Right atrium auricular region (tissue), 2 donors: ENCODE data around the gene ALOX15. TPM values are rescaled to one million over a fixed set of nuclear protein-coding genes. Genes with fewer than 3 reads are reported as not detected.

Experiments used
- DNase-seq: peaks from one replicate; pipeline ENCODE4 v3.0.0-alpha.2; 2019; ENCODE audit warnings: low spot score
- H3K27ac ChIP-seq, 2 donors: fragments of 200-600 bp; sonication (generic); 1 replicate in 1 of 2; 2 replicates in 1 of 2; pipeline ENCODE4 v1.5.1; 2016 to 2019
- H3K27me3 ChIP-seq, 2 donors: fragments of 200-600 bp; sonication (generic); one replicate each; pipeline versions ENCODE4 v1.5.1 to v1.6.0; 2017 to 2019
- H3K36me3 ChIP-seq: fragments of 200-600 bp; sonication (generic); one replicate; pipeline ENCODE4 v1.5.1; 2016
- H3K4me1 ChIP-seq, 2 donors: fragments of 200-600 bp; sonication (generic); one replicate each; pipeline versions ENCODE4 v1.5.1 to v1.6.0; 2017 to 2019
- H3K4me3 ChIP-seq, 2 donors: fragments of 200-600 bp; sonication (generic); 1 replicate in 1 of 2; 2 replicates in 1 of 2; pipeline ENCODE4 v1.5.1; 2017 to 2019; ENCODE audit warnings: mild to moderate bottlenecking in 1 of 2, moderate library complexity in 1 of 2
- H3K9me3 ChIP-seq, 2 donors: fragments of 200-600 bp; sonication (generic); one replicate each; pipeline ENCODE4 v1.5.1; 2019
- total RNA-seq, 2 donors: library from RNA; depleted of rRNA; stranded (reverse); fragments of >200 nt; gene quantifications; one replicate each; pipeline ENCODE4 v1.1.0, GENCODE V29; 2016
- TF ChIP-seq, protein P1 (sequence below), 2 donors: fragments of 200-600 bp; sonication (generic); IDR thresholded peaks; one replicate each; pipeline ENCODE4 v1.5.1; 2019; ENCODE audit warnings: antibody characterized with exemption in 2 of 2

ALOX15 gene
- total RNA-seq, 2 donors from 2014 or later = 16.9 to 65.0 TPM

DNA sequence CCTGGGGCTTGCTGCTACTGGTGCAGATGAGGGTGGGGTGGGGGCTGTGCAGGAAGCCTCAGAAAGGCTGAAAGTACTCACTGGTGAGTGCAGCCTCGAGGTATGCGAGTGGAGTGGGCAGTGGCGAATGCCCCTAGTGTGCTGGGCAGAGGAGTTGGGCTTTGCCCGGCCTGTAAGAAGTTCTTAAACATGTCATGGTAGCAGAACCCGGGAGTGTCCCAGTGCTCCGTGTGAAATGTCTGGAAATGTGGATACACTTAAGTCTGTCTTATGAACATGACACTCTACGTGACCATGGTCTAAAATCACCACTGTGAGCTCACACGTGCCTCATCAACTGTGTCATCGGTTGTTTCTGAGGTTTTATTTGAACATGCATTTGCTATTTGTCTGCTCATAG lies 55.4 kb downstream of the ALOX15 start:
- Histone ChIP-seq H3K4me1 (peaks cover 0 to 57% of the 10 kb centered on the region in 2 donors), H3K27ac (peak overlapping the region in 1 of 2 donors; percentile 85), H3K36me3 (no peaks in the 10 kb centered on the region), H3K27me3 (no peaks in the 10 kb centered on the region), H3K9me3 (no peaks in the 10 kb centered on the region), H3K4me3 (peak overlapping the region in 1 of 2 donors; percentile 64)
- no peak for DNase-seq
- TF ChIP-seq, protein P1, sequence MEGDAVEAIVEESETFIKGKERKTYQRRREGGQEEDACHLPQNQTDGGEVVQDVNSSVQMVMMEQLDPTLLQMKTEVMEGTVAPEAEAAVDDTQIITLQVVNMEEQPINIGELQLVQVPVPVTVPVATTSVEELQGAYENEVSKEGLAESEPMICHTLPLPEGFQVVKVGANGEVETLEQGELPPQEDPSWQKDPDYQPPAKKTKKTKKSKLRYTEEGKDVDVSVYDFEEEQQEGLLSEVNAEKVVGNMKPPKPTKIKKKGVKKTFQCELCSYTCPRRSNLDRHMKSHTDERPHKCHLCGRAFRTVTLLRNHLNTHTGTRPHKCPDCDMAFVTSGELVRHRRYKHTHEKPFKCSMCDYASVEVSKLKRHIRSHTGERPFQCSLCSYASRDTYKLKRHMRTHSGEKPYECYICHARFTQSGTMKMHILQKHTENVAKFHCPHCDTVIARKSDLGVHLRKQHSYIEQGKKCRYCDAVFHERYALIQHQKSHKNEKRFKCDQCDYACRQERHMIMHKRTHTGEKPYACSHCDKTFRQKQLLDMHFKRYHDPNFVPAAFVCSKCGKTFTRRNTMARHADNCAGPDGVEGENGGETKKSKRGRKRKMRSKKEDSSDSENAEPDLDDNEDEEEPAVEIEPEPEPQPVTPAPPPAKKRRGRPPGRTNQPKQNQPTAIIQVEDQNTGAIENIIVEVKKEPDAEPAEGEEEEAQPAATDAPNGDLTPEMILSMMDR (IDR thresholded peaks at IDR 0.05) = no peak

- peak overlapping the region in 1 of 2 donors; percentile 85 for H3K27ac ChIP-seq
- H3K36me3 ChIP-seq = no peaks in the 10 kb centered on the region
- peaks cover 0 to 53% of the 10 kb centered on the region in 2 donors for H3K4me1 ChIP-seq
- no peaks in the 10 kb centered on the region for H3K9me3 ChIP-seq
- H3K27me3 ChIP-seq = no peaks in the 10 kb centered on the region
- no peak for DNase-seq
- H3K4me3 ChIP-seq = peak overlapping the region in 1 of 2 donors; percentile 64
- TF ChIP-seq, protein P1 (IDR thresholded peaks at IDR 0.05) = no peak
These were observed 55.9 kb downstream of the ALOX15 start for GRCh38 chr17:4585638-4585994.

GRCh38 chr17:4584917-4585637 lies 56.4 kb downstream of the ALOX15 start:
- no peak for DNase-seq
- Histone ChIP-seq H3K9me3 (no peaks in the 10 kb centered on the region), H3K27ac (peak overlapping the region in 1 of 2 donors; percentile 85), H3K4me3 (peak overlapping the region; percentile 49 to 64), H3K27me3 (no peaks in the 10 kb centered on the region), H3K36me3 (no peaks in the 10 kb centered on the region), H3K4me1 (peaks cover 0 to 52% of the 10 kb centered on the region in 2 donors)
- TF ChIP-seq, protein P1 (IDR thresholded peaks at IDR 0.05) = no peak

DNA sequence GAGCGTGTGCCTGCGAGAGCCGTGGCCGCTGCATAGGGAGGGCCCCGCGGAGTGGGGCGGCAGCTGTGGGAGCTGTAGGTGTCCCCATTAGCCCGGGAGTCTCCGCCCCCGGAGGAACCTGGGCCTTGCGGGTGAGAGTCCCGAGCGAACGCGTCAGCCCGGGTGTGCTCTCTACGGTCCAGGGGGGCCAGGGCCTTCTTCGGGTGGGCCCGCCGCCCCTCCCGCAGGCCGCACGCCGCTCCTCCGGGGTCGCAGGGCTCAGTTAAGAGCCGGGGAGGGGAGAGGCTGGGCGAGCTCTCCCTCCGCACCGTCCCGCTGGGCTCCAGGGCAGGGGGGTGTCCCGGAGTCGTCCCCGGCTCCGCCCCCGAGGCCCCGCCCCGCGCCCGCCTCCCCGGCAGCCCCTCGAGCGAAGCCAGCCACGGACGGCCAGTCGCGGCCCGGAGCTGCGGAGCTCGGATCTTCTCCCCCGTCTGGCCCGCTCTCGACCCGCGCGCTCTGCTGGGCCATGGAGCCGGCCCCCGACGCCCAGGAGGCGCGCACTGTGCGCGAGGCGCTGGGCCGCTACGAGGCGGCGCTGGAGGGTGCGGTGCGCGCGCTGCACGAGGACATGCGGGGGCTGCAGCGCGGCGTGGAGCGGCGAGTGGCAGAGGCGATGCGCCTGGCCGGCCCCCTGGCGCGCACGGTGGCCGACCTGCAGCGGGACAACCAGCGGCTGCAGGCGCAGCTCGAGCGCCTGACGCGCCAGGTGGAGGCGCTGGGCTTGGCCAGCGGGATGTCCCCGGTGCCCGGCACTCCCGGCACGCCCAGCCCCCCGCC lies 57.2 kb downstream of the ALOX15 start, which contains the start of gene SMTNL2:
Gene SMTNL2 (plus strand): TSS at position 429 of the 816 bp plus-strand sequence. CDS start 77 bp downstream, at position 506.
- Histone ChIP-seq H3K4me3 (peak within 1 kb of the TSS; percentile 49 to 64), H3K4me1 (peaks cover 0 to 52% of the 10 kb centered on the region in 2 donors), H3K36me3 (no peaks in the 10 kb centered on the region), H3K9me3 (no peaks in the 10 kb centered on the region), H3K27me3 (no peaks in the 10 kb centered on the region), H3K27ac (peak within 1 kb of the TSS; percentile 59 to 85)
- DNase-seq = no peak
- TF ChIP-seq, protein P1 (IDR thresholded peaks at IDR 0.05) = no peak

GRCh38 chr17:4583782-4584100 lies 57.7 kb downstream of the ALOX15 start:
- Histone ChIP-seq H3K9me3 (no peaks in the 10 kb centered on the region), H3K27me3 (no peaks in the 10 kb centered on the region), H3K4me1 (peaks cover 0 to 46% of the 10 kb centered on the region in 2 donors), H3K4me3 (peak overlapping the region; percentile 49 to 64), H3K27ac (peak overlapping the region; percentile 59 to 85), H3K36me3 (no peaks in the 10 kb centered on the region)
- no peak for DNase-seq
- TF ChIP-seq, protein P1 (IDR thresholded peaks at IDR 0.05) = peak in 1 of 2 donors; percentile 40
